ENCODE data around the gene SHQ1.
"Not testable (repeated sequence)": the region's sequence is repeated elsewhere in the genome, so short reads cannot be mapped to it uniquely, and the experiment has no call there.

Gene SHQ1

DNA sequence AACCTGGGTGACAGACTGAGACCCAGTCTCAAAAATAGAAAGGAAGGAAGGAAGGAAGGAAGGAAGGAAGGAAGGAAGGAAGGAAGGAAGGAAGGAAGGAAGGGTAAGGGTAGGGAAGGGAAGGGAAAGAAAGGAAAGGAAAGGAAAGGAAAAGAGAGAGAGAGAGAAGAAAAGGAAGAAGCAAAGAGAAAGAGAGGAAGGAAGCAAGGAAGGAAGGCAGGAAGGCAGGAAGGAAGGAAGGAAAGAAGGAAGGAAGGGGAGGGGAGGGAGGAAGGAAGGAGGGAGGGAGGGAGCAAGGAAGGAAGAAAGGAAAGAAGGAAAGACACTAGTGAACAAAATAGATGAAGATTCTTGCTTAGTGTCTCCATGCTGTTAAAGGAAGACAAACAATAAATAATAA lies 129.1 kb downstream of the SHQ1 start:
- no peak for DNase-seq (ENCODE audit: low spot score)

DNA sequence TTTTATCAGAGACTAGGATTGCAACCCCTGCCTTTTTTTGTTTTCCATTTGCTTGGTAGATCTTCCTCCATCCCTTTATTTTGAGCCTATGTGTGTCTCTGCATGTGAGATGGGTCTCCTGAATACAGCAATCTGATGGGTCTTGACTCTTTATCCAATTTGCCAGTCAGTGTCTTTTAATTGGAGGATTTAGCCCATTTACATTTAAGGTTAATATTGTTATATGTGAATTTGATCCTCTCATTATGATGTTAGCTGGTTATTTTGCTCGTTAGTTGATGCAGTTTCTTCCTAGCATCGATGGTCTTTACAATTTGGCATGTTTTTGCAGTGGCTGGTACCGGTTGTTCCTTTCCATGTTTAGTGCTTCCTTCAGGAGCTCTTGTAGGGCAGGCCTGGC lies 134.1 kb downstream of the SHQ1 start:
- not testable (repeated sequence) for DNase-seq (ENCODE audit: low spot score)

DNA sequence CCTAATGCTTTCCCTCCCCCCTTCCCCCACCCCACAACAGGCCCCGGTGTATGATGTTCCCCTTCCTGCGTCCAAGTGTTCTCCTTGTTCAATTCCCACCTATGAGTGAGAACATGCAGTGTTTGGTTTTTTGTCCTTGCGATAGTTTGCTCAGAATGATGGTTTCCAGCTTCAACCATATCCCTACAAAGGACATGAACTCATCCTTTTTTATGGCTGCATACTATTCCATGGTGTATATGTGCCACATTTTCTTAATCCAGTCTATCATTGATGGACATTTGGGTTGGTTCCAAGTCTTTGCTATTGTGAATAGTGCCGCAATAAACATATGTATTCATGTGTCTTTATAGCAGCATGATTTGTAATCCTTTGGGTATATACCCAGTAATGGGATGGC lies 137.8 kb downstream of the SHQ1 start:
- not testable (repeated sequence) for DNase-seq (ENCODE audit: low spot score)

DNA sequence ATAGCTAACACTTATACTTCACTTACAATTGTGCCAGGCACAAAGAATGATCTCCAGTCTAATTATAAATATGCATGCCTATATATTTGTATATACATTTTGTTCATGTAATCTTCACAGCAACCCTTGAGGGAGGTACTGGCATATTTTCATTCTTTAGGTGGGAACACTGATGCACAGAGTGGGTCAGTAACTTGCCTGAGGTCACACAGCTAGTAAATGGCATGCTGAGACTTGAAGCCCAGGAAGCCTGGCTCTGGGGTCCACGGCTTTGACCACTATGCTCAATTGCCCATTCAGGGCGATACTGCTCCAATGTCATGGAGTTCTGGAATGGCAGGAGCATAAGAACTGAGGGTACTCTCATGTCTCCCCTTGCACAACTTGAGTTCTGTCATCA lies 139.8 kb downstream of the SHQ1 start:
- no peak for DNase-seq (ENCODE audit: low spot score)

DNA sequence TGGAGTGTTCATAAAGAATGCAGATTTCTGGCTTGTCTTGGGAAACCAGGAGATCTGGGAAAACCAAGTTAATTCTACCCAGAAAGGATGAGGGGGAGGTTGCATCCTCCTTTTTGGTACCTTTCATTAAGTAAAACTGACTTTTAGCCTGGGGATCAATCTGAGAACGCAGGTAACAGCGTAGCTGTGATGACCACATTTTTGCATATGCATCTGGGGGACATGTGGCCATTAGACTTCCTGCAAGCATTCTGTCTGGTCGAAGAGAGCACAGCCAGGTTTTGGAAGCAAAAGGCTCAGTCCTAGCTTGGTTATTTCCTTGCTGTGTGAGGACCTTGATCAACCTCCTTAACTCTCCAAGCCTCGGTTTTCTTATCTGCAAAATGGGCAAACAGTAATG lies 145.2 kb downstream of the SHQ1 start:
- DNase-seq (ENCODE audit: low spot score), result no peak

DNA sequence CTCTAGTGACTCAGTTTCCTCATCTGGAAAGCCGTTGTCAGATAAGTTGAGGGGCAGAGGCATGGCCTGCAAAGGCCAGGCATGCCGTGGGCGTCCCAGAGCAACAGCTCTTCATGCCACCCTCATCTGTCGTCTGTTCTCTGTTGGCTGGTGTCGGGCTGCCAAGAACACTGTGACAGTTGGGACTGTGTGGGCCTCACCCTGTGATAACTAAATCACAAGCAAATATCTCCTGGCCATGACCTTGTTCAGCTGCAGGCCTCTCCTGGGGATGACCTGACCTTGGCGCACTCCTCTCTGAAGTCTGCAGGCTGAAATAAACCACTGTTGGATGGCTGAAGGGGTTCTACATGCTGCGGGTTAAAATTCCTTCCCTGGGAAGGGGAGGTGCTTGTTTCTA lies 145.9 kb downstream of the SHQ1 start:
- no peak for DNase-seq (ENCODE audit: low spot score)

DNA sequence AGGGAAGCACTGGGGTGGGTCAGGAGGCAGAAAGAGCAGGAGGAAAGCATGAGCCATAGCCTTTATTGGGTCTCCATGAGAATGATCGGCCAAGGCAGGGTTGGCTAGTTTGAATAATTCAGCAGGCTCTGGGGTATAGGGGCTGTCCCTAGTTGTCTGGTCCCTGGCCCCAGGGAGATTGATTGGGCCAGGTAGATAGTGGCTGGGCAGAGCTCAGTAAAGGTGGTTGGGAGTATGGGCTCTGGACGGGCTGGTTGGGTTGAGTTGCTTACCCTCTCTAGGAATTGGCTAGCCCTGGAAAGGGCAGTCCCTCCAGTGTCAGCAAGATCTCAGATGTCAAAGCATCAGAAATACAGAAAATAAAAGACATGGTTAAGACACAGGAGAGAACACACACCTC lies 148.1 kb downstream of the SHQ1 start:
- DNase-seq (ENCODE audit: low spot score), result no peak

DNA sequence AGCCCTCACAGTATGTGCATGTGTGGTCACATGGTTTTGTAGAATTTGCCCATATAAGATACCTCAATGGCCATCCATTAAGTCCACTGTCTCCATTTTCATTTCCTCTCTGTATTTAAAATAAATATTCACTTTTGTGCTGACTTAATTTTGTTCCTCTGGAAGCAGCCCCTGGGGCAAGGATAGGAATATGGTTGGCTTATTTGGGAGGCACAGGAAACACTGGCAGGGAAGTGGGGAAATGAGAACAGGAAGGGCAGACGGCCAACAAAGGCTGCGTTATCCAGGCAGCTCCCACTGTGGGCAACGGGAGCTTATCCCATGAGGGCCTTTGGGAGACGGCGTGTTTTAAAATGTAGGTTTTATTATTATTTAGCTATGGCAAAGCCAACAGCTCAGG lies 148.6 kb downstream of the SHQ1 start:
- no peak for DNase-seq (ENCODE audit: low spot score)
